Kidney glomerular epithelial cell (primary cell): ENCODE results near the gene GOLGA8J.
"Not testable (repeated sequence)": the region's sequence is repeated elsewhere in the genome, so short reads cannot be mapped to it uniquely, and the experiment has no call there.

Experiments
- DNase-seq: peaks from one replicate; lab custom pipeline; 2025; lab: John Stamatoyannopoulos, UW

Gene GOLGA8J

GRCh38 chr15:30080816-30081215 lies 1.9 kb upstream of the GOLGA8J start:
- not testable (repeated sequence) for DNase-seq

GRCh38 chr15:30097827-30098226 lies 15.1 kb downstream of the GOLGA8J start:
- DNase-seq, result not testable (repeated sequence)

DNA sequence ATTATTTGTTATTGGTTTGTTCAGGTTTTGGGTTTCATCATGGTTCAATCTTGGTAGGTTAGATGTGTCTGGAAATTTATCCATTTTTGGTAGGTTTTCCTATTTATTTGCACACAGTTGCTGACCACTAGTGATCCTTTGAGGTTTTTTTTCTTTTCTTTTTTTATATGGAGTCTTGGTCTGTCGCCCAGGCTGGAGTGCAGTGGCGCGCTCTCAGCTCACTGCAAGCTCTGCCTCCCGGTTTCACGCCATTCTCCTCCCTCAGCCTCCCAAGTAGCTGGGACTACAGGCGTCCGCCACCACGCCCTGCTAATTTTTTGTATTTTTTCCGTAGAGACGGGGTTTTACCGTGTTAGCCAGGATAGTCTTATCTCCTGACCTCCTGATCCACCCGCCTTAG lies 20.1 kb downstream of the GOLGA8J start:
- not testable (repeated sequence) for DNase-seq

GRCh38 chr15:30103941-30104507 lies 21.3 kb downstream of the GOLGA8J start:
- DNase-seq, result not testable (repeated sequence)

GRCh38 chr15:30110591-30110990 lies 27.8 kb downstream of the GOLGA8J start:
- DNase-seq, result not testable (repeated sequence)

GRCh38 chr15:30130066-30130465 lies 47.3 kb downstream of the GOLGA8J start:
- not testable (repeated sequence) for DNase-seq

DNA sequence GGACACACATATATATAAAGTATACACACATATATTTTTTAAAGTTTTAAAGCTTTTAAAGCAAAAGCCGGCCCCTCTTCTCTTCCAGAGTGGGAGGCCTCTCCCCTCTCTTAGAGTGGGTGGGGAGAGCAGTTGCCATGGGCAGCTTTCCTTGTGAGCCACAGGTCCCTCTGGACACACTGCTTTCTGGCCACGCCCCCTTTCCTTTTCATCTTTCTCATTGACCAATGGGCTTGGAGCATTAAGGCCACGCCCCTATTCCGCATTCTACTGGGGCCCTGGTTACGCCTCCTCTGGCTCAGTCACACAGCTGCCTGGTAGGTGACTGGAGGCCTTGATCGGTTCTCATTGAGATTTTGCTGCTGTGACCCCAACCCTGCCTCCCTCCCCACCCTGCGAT lies 52.0 kb downstream of the GOLGA8J start, which contains the start of gene GOLGA8T:
GOLGA8T (plus strand) TSS at position 301 of the 400 bp plus-strand sequence; CDS start at position 399, 98 bp downstream.
- DNase-seq, result not testable (repeated sequence)
